HAP-1 (cell line): Measurements from ENCODE around the gene PSME3IP1.

Experiments used
- DNase-seq, 2 experiments: peaks; one replicate each; pipeline ENCODE4 v3.0.0-alpha.2; 2016 to 2020; ENCODE audit warnings: low spot score in 2 of 2
- H3K27me3 ChIP-seq: fragments of 250-450 bp; sonication (Bioruptor Pico); 2 replicates; pipeline ENCODE4 v1.5.1; 2020; ENCODE audit warnings: low read depth, mild to moderate bottlenecking, moderate library complexity
- H3K36me3 ChIP-seq: fragments of 250-450 bp; sonication (Bioruptor Pico); replicated peaks from 2 replicates; pipeline ENCODE4 v1.5.1; 2020; ENCODE audit warnings: mild to moderate bottlenecking
- H3K4me1 ChIP-seq: fragments of 250-450 bp; sonication (Bioruptor Pico); 2 replicates; pipeline ENCODE4 v1.5.1; 2020; ENCODE audit warnings: mild to moderate bottlenecking
- H3K4me3 ChIP-seq: fragments of 250-450 bp; sonication (Bioruptor Pico); 2 replicates; pipeline ENCODE4 v1.5.1; 2020; ENCODE audit warnings: mild to moderate bottlenecking, moderate library complexity
- H3K9me3 ChIP-seq: fragments of 250-450 bp; sonication (Bioruptor Pico); 2 replicates; pipeline ENCODE4 v1.5.1; 2020; ENCODE audit warnings: mild to moderate bottlenecking, moderate library complexity
- in situ Hi-C: fragments of 300-500 bp; cut with MboI; formaldehyde crosslinking; loops from 3 replicates; pipeline ENCODE4 v1.14.3; 2020; ENCODE audit warnings: low sequenced_read_pairs, inconsistent platforms, mixed read lengths

PSME3IP1 gene, protein sequence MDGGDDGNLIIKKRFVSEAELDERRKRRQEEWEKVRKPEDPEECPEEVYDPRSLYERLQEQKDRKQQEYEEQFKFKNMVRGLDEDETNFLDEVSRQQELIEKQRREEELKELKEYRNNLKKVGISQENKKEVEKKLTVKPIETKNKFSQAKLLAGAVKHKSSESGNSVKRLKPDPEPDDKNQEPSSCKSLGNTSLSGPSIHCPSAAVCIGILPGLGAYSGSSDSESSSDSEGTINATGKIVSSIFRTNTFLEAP

GRCh38 chr16:57185945-57186871 lies at the start of gene PSME3IP1, which contains the start of gene RSPRY1:
TSS of gene PSME3IP1 (minus strand) at chr16:57186039. CDS start at chr16:57173854, 12,185 bp downstream.
TSS of gene RSPRY1 (plus strand) at chr16:57186329. CDS start at chr16:57204659, 18,330 bp downstream.
- DNase-seq: peak; percentile 96 to 99
- H3K27me3 ChIP-seq: no peaks in the 10 kb centered on the region

DNA sequence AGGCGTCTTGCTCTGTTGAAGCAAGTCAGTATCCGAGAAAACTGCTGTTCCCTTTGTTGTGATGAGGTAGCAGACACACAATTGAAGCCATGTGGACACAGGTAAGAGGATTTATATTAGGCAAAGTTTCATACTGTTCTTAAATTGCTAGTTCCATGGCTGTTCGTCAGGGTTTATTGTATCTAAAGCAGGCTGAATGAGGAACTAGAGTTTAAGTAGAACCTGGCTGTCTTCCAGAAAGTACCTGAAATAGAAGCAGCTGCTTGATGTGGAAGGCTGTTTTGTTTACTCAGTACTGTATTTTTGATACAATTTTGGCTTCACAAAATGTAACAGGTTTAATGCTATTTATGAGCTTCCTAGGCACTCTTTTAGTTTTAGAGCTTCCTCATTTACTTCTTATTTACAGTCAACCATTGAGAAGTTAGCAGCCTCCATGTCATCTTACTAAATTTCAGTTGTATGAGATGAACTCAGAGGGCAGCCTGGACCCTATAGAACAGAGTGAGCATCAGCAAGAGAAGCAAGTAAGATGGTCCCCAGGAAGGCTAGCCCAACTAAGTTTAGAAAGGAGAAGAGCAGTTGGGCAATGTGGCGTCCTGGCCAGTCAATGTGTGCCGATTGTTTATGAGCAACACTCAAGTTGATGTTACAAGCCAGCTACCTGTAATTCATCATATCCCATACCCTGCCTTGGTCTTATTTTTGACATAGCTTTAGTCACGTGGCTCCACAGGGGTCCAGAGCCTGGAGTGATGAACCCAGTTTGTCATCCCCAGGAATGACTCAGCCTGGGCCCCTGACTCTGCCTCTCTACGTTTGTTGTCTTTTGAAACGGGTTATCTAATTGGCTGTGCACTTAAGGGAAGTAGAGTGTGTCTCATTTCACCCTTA lies 49.5 kb upstream of the PSME3IP1 start:
- no peak for DNase-seq
- Histone ChIP-seq H3K36me3 (peaks cover 61% of the 10 kb centered on the region), H3K9me3 (no peaks in the 10 kb centered on the region), H3K4me1 (no peaks in the 10 kb centered on the region), H3K4me3 (no peak overlapping the region), H3K27me3 (no peaks in the 10 kb centered on the region)
- in situ Hi-C loops: no loop called here

More at GRCh38 chr16:57185945-57186871, at the start of gene PSME3IP1, which contains the start of gene RSPRY1:
- peak within 1 kb of the TSS; percentile 91 for H3K4me3 ChIP-seq
- H3K9me3 ChIP-seq: no peaks in the 10 kb centered on the region
- in situ Hi-C loops: no loop called here
- H3K4me1 ChIP-seq: peaks cover 14% of the 10 kb centered on the region
- H3K36me3 ChIP-seq: 0 out of 2 replicates have a peak, but pooled peaks cover 5% of the 10 kb centered on the region

GRCh38 chr16:57234707-57235092 lies 48.9 kb upstream of the PSME3IP1 start:
- no peaks in the 10 kb centered on the region for H3K4me1 ChIP-seq
- no peak for DNase-seq
- H3K27me3 ChIP-seq: no peaks in the 10 kb centered on the region
- in situ Hi-C loops: no loop called here
- no peak overlapping the region for H3K4me3 ChIP-seq
- H3K36me3 ChIP-seq: peaks cover 62% of the 10 kb centered on the region
- no peaks in the 10 kb centered on the region for H3K9me3 ChIP-seq

DNA sequence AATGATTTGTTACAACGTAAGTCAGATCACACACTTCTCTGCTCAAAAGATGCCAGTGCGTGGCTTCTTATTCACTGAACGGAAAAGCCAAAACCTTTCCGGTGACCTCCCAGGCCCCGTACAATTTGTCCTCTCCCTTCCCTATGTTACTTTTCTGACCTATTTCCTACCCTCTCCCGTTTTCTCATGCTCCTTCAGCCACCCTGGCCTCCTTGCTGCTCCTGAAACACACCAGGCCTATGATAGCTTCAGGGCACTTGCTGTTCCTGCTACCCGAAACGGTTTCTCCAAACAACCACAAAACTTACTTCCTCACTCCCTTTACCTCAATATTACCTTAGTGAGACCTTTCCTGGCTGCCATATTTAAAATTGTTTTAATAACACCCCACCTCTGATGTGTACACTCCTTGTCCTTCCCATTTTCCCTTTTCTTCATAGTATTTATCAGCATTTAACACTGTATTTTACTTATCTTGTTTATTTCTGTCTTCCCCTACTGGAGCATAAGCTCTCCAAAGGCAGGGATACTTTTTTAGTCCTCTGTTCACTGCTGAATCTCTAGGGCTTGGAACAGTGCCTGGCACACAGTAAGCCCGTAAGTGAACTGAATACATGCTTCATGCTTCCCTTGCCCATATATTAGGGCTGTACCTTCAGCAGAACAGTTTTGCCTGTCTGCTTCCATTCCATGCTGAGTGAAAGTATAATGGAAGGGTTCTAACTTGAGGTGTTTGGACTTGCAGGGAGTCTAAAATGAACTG lies 48.3 kb upstream of the PSME3IP1 start:
- Histone ChIP-seq H3K36me3 (peaks cover 58% of the 10 kb centered on the region), H3K27me3 (no peaks in the 10 kb centered on the region), H3K4me3 (no peak overlapping the region), H3K4me1 (no peaks in the 10 kb centered on the region), H3K9me3 (no peaks in the 10 kb centered on the region)
- no peak for DNase-seq
- in situ Hi-C loops: no loop called here

- in situ Hi-C loops: no loop called here
- no peaks in the 10 kb centered on the region for H3K9me3 ChIP-seq
- H3K27me3 ChIP-seq: no peaks in the 10 kb centered on the region
- peaks cover 70% of the 10 kb centered on the region for H3K36me3 ChIP-seq
- no peak for DNase-seq
- H3K4me1 ChIP-seq: no peaks in the 10 kb centered on the region
- no peak overlapping the region for H3K4me3 ChIP-seq
Measured at GRCh38 chr16:57231821-57232350, 46.0 kb upstream of the PSME3IP1 start.

- DNase-seq: no peak
- H3K27me3 ChIP-seq: no peaks in the 10 kb centered on the region
- H3K4me1 ChIP-seq: no peaks in the 10 kb centered on the region
- peaks cover 67% of the 10 kb centered on the region for H3K36me3 ChIP-seq
- in situ Hi-C loops: no loop called here
- H3K9me3 ChIP-seq: no peaks in the 10 kb centered on the region
- no peak overlapping the region for H3K4me3 ChIP-seq
Measured at GRCh38 chr16:57229079-57229478, 43.2 kb upstream of the PSME3IP1 start.

GRCh38 chr16:57226701-57227621 lies 41.1 kb upstream of the PSME3IP1 start:
- DNase-seq: no peak
- Histone ChIP-seq H3K4me1 (no peaks in the 10 kb centered on the region), H3K36me3 (peaks cover 71% of the 10 kb centered on the region), H3K4me3 (no peak overlapping the region), H3K9me3 (no peaks in the 10 kb centered on the region), H3K27me3 (no peaks in the 10 kb centered on the region)
- in situ Hi-C loops: no loop called here

- no peaks in the 10 kb centered on the region for H3K4me1 ChIP-seq
- DNase-seq: no peak
- no peaks in the 10 kb centered on the region for H3K9me3 ChIP-seq
- in situ Hi-C loops: no loop called here
- peaks cover 71% of the 10 kb centered on the region for H3K36me3 ChIP-seq
- H3K4me3 ChIP-seq: no peak overlapping the region
- H3K27me3 ChIP-seq: no peaks in the 10 kb centered on the region
Measured at GRCh38 chr16:57225978-57226377, 40.1 kb upstream of the PSME3IP1 start.

GRCh38 chr16:57224651-57225335 lies 39.0 kb upstream of the PSME3IP1 start:
- DNase-seq: no peak
- in situ Hi-C loops: no loop called here
- H3K36me3 ChIP-seq: peaks cover 67% of the 10 kb centered on the region

DNA sequence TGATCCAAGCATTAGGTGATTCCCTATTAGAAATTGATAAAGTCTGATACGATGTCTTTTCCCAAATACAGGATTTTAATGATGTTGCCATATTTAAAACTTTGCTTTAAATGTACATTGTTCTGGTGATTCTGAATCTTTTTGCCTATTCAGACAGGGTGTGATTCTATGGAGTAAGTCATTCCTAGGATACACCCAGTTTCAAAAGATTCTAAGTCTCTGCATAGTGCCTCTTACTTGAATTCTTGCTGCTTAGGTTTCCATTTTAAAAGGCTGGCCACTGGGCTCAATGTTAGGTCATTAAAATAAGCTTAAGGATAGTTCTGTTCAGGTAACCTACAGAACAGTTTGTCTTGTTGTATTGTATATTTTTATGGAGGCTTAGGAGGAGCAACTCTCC lies 37.2 kb upstream of the PSME3IP1 start:
- Histone ChIP-seq H3K4me1 (no peaks in the 10 kb centered on the region), H3K4me3 (no peak overlapping the region), H3K9me3 (no peaks in the 10 kb centered on the region), H3K36me3 (peaks cover 73% of the 10 kb centered on the region), H3K27me3 (no peaks in the 10 kb centered on the region)
- in situ Hi-C loops: no loop called here
- no peak for DNase-seq

More at GRCh38 chr16:57224651-57225335, 39.0 kb upstream of the PSME3IP1 start:
- H3K27me3 ChIP-seq: no peaks in the 10 kb centered on the region
- no peak overlapping the region for H3K4me3 ChIP-seq
- no peaks in the 10 kb centered on the region for H3K9me3 ChIP-seq
- H3K4me1 ChIP-seq: no peaks in the 10 kb centered on the region

- DNase-seq: no peak
- no peaks in the 10 kb centered on the region for H3K27me3 ChIP-seq
- H3K9me3 ChIP-seq: no peaks in the 10 kb centered on the region
- peaks cover 7% of the 10 kb centered on the region; the same call in 1 of the 2 replicates for H3K4me1 ChIP-seq
- H3K36me3 ChIP-seq: peaks cover 88% of the 10 kb centered on the region
- H3K4me3 ChIP-seq: no peak overlapping the region
- in situ Hi-C loops: no loop called here
Measured at GRCh38 chr16:57216968-57217367, 31.1 kb upstream of the PSME3IP1 start.
